ENCODE measurements around the gene FKBP6. TPM values are rescaled to one million over a fixed set of nuclear protein-coding genes. Genes with fewer than 3 reads are reported as not detected.
"Not testable (repeated sequence)": the region's sequence is repeated elsewhere in the genome, so short reads cannot be mapped to it uniquely, and the experiment has no call there.

FKBP6 gene
- total RNA-seq, 1 donor from 2014 or later, result not detected

DNA sequence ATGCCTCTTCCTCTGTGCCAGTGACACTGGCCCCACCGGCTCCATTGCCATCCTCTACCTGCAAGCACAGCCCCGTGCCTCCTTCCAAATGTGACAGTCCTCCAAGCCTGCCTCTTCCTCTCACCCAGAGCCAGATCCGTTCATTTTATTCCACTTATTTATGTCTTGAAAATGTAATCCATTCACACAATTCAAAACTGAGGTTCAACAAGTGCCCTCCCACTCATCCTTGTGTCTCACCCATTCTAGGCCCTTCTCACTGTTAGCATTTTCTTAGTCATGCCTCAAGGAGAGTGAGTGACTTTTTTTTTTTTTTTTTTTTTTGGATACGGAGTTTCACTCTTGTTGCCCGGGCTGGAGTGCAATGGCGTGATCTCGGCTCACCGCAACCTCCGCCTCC lies 41.7 kb downstream of the FKBP6 start:
- Mint-ChIP-seq H3K36me3 (ENCODE audit: low read depth) (no peaks in the 10 kb centered on the region), H3K27me3 (ENCODE audit: low read depth) (peaks cover 6% of the 10 kb centered on the region), H3K9me3 (ENCODE audit: low read depth) (no peaks in the 10 kb centered on the region), H3K4me3 (ENCODE audit: unreplicated experiment) (no peak overlapping the region), H3K4me1 (ENCODE audit: low read depth) (no peaks in the 10 kb centered on the region), H3K27ac (ENCODE audit: unreplicated experiment) (no peak overlapping the region)
- TF ChIP-seq, protein P1, sequence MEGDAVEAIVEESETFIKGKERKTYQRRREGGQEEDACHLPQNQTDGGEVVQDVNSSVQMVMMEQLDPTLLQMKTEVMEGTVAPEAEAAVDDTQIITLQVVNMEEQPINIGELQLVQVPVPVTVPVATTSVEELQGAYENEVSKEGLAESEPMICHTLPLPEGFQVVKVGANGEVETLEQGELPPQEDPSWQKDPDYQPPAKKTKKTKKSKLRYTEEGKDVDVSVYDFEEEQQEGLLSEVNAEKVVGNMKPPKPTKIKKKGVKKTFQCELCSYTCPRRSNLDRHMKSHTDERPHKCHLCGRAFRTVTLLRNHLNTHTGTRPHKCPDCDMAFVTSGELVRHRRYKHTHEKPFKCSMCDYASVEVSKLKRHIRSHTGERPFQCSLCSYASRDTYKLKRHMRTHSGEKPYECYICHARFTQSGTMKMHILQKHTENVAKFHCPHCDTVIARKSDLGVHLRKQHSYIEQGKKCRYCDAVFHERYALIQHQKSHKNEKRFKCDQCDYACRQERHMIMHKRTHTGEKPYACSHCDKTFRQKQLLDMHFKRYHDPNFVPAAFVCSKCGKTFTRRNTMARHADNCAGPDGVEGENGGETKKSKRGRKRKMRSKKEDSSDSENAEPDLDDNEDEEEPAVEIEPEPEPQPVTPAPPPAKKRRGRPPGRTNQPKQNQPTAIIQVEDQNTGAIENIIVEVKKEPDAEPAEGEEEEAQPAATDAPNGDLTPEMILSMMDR (IDR thresholded peaks at IDR 0.05), result no peak
- no peak for DNase-seq (ENCODE audit: low spot score)

DNA sequence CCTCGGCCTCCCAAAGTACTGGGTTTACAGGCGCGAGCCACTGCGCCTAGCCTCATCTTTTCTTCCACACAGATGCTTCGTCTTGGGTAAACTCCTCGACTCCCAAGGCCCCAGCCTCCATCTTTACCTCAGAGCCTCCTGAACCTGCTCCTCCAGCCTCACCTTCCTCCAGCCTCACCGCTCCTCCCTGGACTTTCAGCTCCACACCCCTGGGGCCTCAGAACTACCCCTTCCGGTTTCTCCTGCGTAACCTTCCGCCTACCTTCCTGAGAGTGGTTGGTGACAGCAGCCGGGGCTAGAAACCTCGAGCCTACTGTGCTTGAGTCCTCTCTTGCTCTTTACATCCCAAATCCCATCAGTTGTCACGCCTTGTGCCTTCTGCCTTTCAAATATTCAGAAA lies 45.8 kb downstream of the FKBP6 start:
- Mint-ChIP-seq H3K9me3 (ENCODE audit: low read depth) (no peaks in the 10 kb centered on the region), H3K27me3 (ENCODE audit: low read depth) (peaks cover 4% of the 10 kb centered on the region), H3K4me1 (ENCODE audit: low read depth) (no peaks in the 10 kb centered on the region), H3K4me3 (ENCODE audit: unreplicated experiment) (no peak overlapping the region), H3K36me3 (ENCODE audit: low read depth) (no peaks in the 10 kb centered on the region), H3K27ac (ENCODE audit: unreplicated experiment) (no peak overlapping the region)
- no peak for DNase-seq (ENCODE audit: low spot score)
- TF ChIP-seq, protein P1 (IDR thresholded peaks at IDR 0.05), result no peak

DNA sequence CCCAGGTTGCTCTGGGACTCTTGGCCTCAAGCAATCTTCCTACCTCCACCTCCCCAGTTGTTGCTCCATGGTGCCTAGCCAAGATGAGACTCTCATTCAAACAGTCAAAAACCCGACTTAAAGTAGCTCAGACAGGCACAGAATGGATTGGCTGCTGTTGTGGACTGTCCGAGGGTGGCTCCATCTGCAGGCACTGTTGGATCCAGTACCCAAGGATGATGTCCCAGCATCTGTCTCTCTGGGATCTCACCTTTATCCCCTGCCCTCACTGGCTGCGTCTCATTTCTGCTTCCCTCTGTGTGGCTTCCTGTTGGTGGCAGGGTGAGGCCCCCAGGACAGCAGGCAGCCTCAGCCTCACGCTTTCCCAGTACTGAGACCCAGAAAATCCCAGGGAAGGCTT lies 48.3 kb downstream of the FKBP6 start:
- H3K36me3 Mint-ChIP-seq (ENCODE audit: low read depth); DNase-seq (ENCODE audit: low spot score); H3K4me1 Mint-ChIP-seq (ENCODE audit: low read depth); H3K27ac Mint-ChIP-seq (ENCODE audit: unreplicated experiment); H3K9me3 Mint-ChIP-seq (ENCODE audit: low read depth); H3K27me3 Mint-ChIP-seq (ENCODE audit: low read depth); H3K4me3 Mint-ChIP-seq (ENCODE audit: unreplicated experiment): not testable (repeated sequence)

DNA sequence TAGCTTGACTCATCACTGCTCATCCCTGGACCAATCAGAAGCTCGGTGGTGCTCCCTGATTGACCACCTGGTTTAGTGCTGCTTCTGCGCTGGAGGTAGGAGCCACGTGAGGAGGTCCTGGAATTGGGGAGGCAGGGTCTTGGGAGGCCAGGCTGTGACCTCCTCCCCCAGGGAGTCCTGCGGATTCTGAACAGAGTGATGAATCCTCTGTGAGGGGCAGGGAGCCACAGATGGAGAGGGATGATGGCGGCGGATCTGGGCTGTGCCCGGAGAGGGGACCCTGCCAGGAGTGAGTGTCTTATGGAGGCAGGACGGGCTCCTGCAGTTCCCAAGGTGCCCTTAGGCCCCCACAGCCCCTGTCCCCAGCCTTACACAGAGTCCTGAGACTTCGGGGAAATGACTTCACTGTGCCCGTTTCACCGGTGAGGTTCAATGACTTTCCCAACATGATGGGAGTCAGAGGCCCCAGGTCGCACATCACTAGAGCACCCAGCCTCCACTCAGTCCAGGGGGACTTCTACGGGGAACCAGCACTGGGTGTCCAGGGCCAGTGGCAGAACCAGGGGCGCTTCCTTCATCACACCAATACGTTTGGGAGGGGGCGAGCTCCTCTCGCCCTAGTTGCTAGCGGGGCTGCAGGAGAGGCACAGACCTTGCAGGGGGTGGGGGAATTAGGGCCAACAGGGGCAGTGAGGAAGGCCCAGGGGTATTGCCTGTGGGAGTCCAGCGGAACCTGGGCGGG lies 48.9 kb downstream of the FKBP6 start:
- Mint-ChIP-seq H3K4me1 (ENCODE audit: low read depth) (no peaks in the 10 kb centered on the region), H3K36me3 (ENCODE audit: low read depth) (no peaks in the 10 kb centered on the region), H3K9me3 (ENCODE audit: low read depth) (peaks cover 2% of the 10 kb centered on the region), H3K4me3 (ENCODE audit: unreplicated experiment) (no peak overlapping the region), H3K27ac (ENCODE audit: unreplicated experiment) (no peak overlapping the region), H3K27me3 (ENCODE audit: low read depth) (peaks cover 8% of the 10 kb centered on the region)
- TF ChIP-seq, protein P1 (IDR thresholded peaks at IDR 0.05), result no peak
- DNase-seq (ENCODE audit: low spot score), result no peak

DNA sequence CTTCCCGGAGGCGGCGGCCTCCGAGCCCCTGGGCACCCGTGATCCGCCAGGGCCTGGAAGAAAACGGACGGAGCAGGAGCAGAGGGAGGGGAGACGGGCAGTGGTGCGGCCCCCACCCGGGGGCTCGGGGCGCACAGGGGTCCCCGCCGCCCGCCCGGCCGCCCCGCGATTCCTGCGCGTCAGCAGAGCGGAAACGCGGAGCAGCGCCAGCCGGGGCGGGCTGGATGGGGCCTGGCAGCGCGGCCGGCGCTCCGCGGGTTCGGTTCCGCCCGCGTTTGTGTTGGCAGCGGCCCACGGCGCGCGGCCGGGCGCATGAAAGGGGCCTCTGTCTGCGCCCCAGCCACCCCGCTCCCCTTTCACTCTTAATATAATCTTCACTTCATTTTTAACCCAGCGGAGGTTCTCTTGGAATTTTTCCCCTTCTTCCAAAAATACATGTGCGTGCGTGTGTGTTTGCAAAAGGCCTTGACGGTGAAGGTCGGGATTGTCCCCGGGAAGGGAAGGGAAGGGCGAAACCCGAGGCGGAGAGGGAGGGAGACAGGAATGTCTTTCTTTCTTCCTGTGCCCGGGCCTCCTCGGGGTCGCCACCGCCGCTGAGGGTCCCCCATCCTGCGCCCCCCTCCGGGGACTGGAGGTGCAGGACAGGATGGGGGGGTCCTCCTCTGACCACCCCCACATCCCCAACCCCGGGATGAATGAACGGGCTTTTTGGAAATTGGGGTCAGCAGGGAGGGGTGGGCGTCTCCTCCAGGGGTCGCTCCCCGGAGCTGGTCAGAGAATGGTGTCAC lies 49.6 kb downstream of the FKBP6 start:
- not testable (repeated sequence) for DNase-seq (ENCODE audit: low spot score); H3K27me3 Mint-ChIP-seq (ENCODE audit: low read depth); H3K4me1 Mint-ChIP-seq (ENCODE audit: low read depth); H3K4me3 Mint-ChIP-seq (ENCODE audit: unreplicated experiment); H3K27ac Mint-ChIP-seq (ENCODE audit: unreplicated experiment); H3K9me3 Mint-ChIP-seq (ENCODE audit: low read depth); H3K36me3 Mint-ChIP-seq (ENCODE audit: low read depth)

DNA sequence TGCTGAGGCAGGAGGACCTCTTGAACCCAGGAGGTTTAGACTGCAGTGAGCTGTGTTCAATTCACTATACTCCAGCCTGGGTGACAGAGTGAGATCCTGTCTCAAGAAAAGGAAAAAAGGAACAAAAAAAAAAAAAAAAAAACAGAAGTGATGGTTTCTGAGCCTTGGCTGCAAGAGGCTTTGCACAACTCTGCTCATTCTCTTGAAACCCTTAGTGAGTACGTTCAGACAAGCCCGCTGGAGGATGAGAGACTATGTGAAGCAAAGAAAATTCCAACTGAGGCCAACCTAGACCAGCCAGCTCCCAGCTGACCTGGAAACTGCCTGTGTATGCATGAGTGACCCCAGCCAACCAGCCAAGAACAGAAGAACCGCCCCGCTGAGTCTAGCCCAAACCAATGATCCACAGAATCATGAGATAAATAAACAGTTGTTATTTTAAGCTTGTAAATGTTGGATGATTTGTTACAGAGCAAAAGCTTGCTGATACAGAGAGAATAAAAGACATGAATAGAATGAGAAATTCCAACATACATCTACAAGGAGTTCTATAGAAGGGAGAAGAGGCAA lies 55.1 kb downstream of the FKBP6 start:
- peaks cover 3% of the 10 kb centered on the region for H3K36me3 Mint-ChIP-seq (ENCODE audit: low read depth)
- TF ChIP-seq, protein P1 (IDR thresholded peaks at IDR 0.05), result no peak
- no peak overlapping the region for H3K27ac Mint-ChIP-seq (ENCODE audit: unreplicated experiment)
- peaks cover 16% of the 10 kb centered on the region for H3K9me3 Mint-ChIP-seq (ENCODE audit: low read depth)
- no peak overlapping the region for H3K4me3 Mint-ChIP-seq (ENCODE audit: unreplicated experiment)
- peaks cover 8% of the 10 kb centered on the region for H3K27me3 Mint-ChIP-seq (ENCODE audit: low read depth)
- no peaks in the 10 kb centered on the region for H3K4me1 Mint-ChIP-seq (ENCODE audit: low read depth)
- DNase-seq (ENCODE audit: low spot score), result no peak

Data from chondrocyte (in vitro differentiated cells).